H9 (cell line): Measurements from ENCODE around the gene CDC20. TPM values are rescaled to one million over a fixed set of nuclear protein-coding genes. Genes with fewer than 3 reads are reported as not detected.

Experiments
- DNase-seq: peaks from one replicate; pipeline ENCODE4 v3.0.0-alpha.2; 2017
- H2AFZ ChIP-seq: one replicate; pipeline ENCODE4 v1.6.1; 2013; ENCODE audit warnings: mild to moderate bottlenecking, low read length, control low read depth, moderate library complexity
- H2AK5ac ChIP-seq: 2 replicates; pipeline ENCODE4 v1.6.1; 2013; ENCODE audit warnings: low read length, control low read depth, mixed read lengths; ENCODE audit not compliant: insufficient read length
- H2BK120ac ChIP-seq: one replicate; pipeline ENCODE4 v1.6.1; 2013; ENCODE audit warnings: low read depth, mild to moderate bottlenecking, low read length, control low read depth, inconsistent platforms; ENCODE audit not compliant: poor library complexity, severe bottlenecking
- H2BK12ac ChIP-seq: 2 replicates; pipeline ENCODE4 v1.6.1; 2013; ENCODE audit warnings: low read length, control low read depth, mixed read lengths, low read depth; ENCODE audit not compliant: insufficient read length
- H2BK15ac ChIP-seq: 2 replicates; pipeline ENCODE4 v1.6.1; 2013; ENCODE audit warnings: low read depth, low read length, control low read depth
- H2BK20ac ChIP-seq: one replicate; pipeline ENCODE4 v1.6.1; 2013; ENCODE audit warnings: low read depth, mild to moderate bottlenecking, low read length, control low read depth, inconsistent platforms; ENCODE audit not compliant: poor library complexity, severe bottlenecking
- H2BK5ac ChIP-seq: 2 replicates; pipeline ENCODE4 v1.6.1; 2013; ENCODE audit warnings: low read length, control low read depth, mixed read lengths; ENCODE audit not compliant: insufficient read length
- H3K14ac ChIP-seq: 2 replicates; pipeline ENCODE4 v1.6.1; 2013; ENCODE audit warnings: low read length, control low read depth; ENCODE audit not compliant: insufficient read depth
- H3K18ac ChIP-seq: 2 replicates; pipeline ENCODE4 v1.6.1; 2013; ENCODE audit warnings: low read depth, mild to moderate bottlenecking, mixed read lengths, low read length, control low read depth; ENCODE audit not compliant: insufficient read length
- H3K23ac ChIP-seq: 2 replicates; pipeline ENCODE4 v1.6.1; 2013; ENCODE audit warnings: low read length, control low read depth, mixed read lengths, low read depth; ENCODE audit not compliant: insufficient read length
- H3K23me2 ChIP-seq: 2 replicates; pipeline ENCODE4 v1.6.1; 2013; ENCODE audit warnings: low read depth, mild to moderate bottlenecking, mixed read lengths, low read length, control low read depth; ENCODE audit not compliant: insufficient read length, poor library complexity, severe bottlenecking
- H3K27ac ChIP-seq: 2 replicates; pipeline ENCODE4 v1.5.1; 2013; ENCODE audit warnings: low read length, control low read depth, mixed read lengths, low read depth; ENCODE audit not compliant: insufficient read length
- H3K27me3 ChIP-seq: 2 replicates; pipeline ENCODE4 v1.6.1; 2013; ENCODE audit warnings: low read length, control low read depth, inconsistent platforms; ENCODE audit not compliant: insufficient read depth
- H3K4ac ChIP-seq: 2 replicates; pipeline ENCODE4 v1.6.1; 2013; ENCODE audit warnings: low read depth, mild to moderate bottlenecking, control low read depth, inconsistent platforms, low read length, moderate library complexity
- H3K4me1 ChIP-seq: 2 replicates; pipeline ENCODE4 v1.6.1; 2013; ENCODE audit warnings: low read length, control low read depth, inconsistent platforms; ENCODE audit not compliant: insufficient read depth
- H3K4me2 ChIP-seq: 2 replicates; pipeline ENCODE4 v1.6.1; 2013; ENCODE audit warnings: low read length, control low read depth, mixed read lengths; ENCODE audit not compliant: insufficient read length, insufficient read depth
- H3K56ac ChIP-seq: 2 replicates; pipeline ENCODE4 v1.6.1; 2013; ENCODE audit warnings: low read depth, mild to moderate bottlenecking, mixed read lengths, low read length, control low read depth; ENCODE audit not compliant: insufficient read length
- H3K79me1 ChIP-seq: 2 replicates; pipeline ENCODE4 v1.6.1; 2013; ENCODE audit warnings: low read depth, mild to moderate bottlenecking, moderate library complexity, low read length, control low read depth, inconsistent platforms; ENCODE audit not compliant: insufficient read depth, poor library complexity, severe bottlenecking
- H3K79me2 ChIP-seq: 2 replicates; pipeline ENCODE4 v1.6.1; 2013; ENCODE audit warnings: low read length, control low read depth, inconsistent platforms; ENCODE audit not compliant: insufficient read depth
- H3K9ac ChIP-seq: 2 replicates; pipeline ENCODE4 v1.6.1; 2013; ENCODE audit warnings: low read length, control low read depth, mixed read lengths; ENCODE audit not compliant: insufficient read length; ENCODE audit errors: extremely low read depth
- H3K9me3 ChIP-seq: one replicate; pipeline ENCODE4 v1.6.1; 2013; ENCODE audit warnings: low read depth, low read length, inconsistent platforms; ENCODE audit not compliant: control insufficient read depth
- H3T11ph ChIP-seq: one replicate; pipeline ENCODE4 v1.6.1; 2013; ENCODE audit warnings: mild to moderate bottlenecking, low read length, control low read depth, inconsistent platforms
- H4K20me1 ChIP-seq: one replicate; pipeline ENCODE4 v1.6.1; 2013; ENCODE audit not compliant: control insufficient read depth, insufficient read length, insufficient read depth
- H4K5ac ChIP-seq: 2 replicates; pipeline ENCODE4 v1.6.1; 2013; ENCODE audit warnings: low read depth, mild to moderate bottlenecking, mixed read lengths, low read length, control low read depth; ENCODE audit not compliant: insufficient read length
- H4K8ac ChIP-seq: replicated peaks from 2 replicates; pipeline ENCODE4 v1.6.1; 2013; ENCODE audit warnings: low read length, control low read depth, mixed read lengths, low read depth; ENCODE audit not compliant: insufficient read length
- H4K91ac ChIP-seq: 2 replicates; pipeline ENCODE4 v1.6.1; 2013; ENCODE audit warnings: low read depth, mild to moderate bottlenecking, moderate library complexity, mixed read lengths, low read length, control low read depth; ENCODE audit not compliant: insufficient read length
- H3K27ac Mint-ChIP-seq, 3 experiments: 2 replicates in 2 of 3; 3 replicates in 1 of 3; pipeline ENCODE4 v1.8.0; 2020 to 2021; ENCODE audit warnings: mixed read lengths in 3 of 3, mild to moderate bottlenecking in 1 of 3, moderate library complexity in 1 of 3
- H3K27me3 Mint-ChIP-seq: 2 replicates; pipeline ENCODE4 v1.8.0; 2021; ENCODE audit warnings: low read depth, mild to moderate bottlenecking, moderate library complexity, mixed read lengths
- H3K36me3 Mint-ChIP-seq, 3 experiments: 2 replicates in 2 of 3; 3 replicates in 1 of 3; pipeline ENCODE4 v1.8.0; 2020 to 2021; ENCODE audit warnings: low read depth in 3 of 3, mixed read lengths in 3 of 3; ENCODE audit not compliant: insufficient read depth in 1 of 3
- H3K4me1 Mint-ChIP-seq, 2 experiments: 2 replicates each; pipeline ENCODE4 v1.8.0; 2020; ENCODE audit warnings: mixed read lengths in 2 of 2
- H3K4me3 Mint-ChIP-seq, 2 experiments: 2 replicates in 1 of 2; 3 replicates in 1 of 2; pipeline ENCODE4 v1.8.0; 2020 to 2021; ENCODE audit warnings: mild to moderate bottlenecking in 2 of 2, mixed read lengths in 2 of 2, moderate library complexity in 1 of 2
- H3K9me3 Mint-ChIP-seq, 2 experiments: 2 replicates in 1 of 2; 3 replicates in 1 of 2; pipeline ENCODE4 v1.8.0; 2020; ENCODE audit warnings: mild to moderate bottlenecking in 2 of 2, mixed read lengths in 2 of 2, moderate library complexity in 1 of 2
- WGBS: extraction: QIAGEN DNeasy Blood & Tissue Kit; methylation state at CpG from one replicate; pipeline ENCODE4 v1.1.7; 2013; ENCODE audit warnings: missing lambda C conversion rate, low lambda C conversion rate, mixed read lengths; ENCODE audit not compliant: insufficient read length; ENCODE audit errors: extremely low coverage; 5-methylcytosine and 5-hydroxymethylcytosine counted together
- total RNA-seq: library from RNA; stranded (reverse); gene quantifications from 2 replicates; pipeline ENCODE4 v1.2.1, GENCODE V29; 2021
- TF ChIP-seq, protein P1 (sequence below): fragments of 200-600 bp; sonication (generic); conservative IDR thresholded peaks from 3 replicates; pipeline ENCODE4 v1.8.0; 2021; ENCODE audit warnings: antibody characterized with exemption, mild to moderate bottlenecking

CDC20 gene
- total RNA-seq, 1 experiment from 2014 or later = 246 TPM

GRCh38 chr1:43319766-43320165 lies 39.0 kb upstream of the CDC20 start:
- Histone ChIP-seq H3K9ac (no peak overlapping the region), H4K5ac (no peak overlapping the region), H3K9me3 (no peaks in the 10 kb centered on the region), H2BK5ac (no peak overlapping the region), H4K8ac (no peak overlapping the region), H2BK20ac (no peak overlapping the region), H3K79me1 (no peaks in the 10 kb centered on the region), H3K23me2 (no peaks in the 10 kb centered on the region), H3K14ac (no peak overlapping the region), H2BK15ac (no peak overlapping the region), H2AK5ac (no peak overlapping the region), H3K27ac (no peak overlapping the region), H2AFZ (no peak overlapping the region), H3K4me1 (no peaks in the 10 kb centered on the region), H4K91ac (no peak overlapping the region), H2BK120ac (no peak overlapping the region), H3K79me2 (no peaks in the 10 kb centered on the region), H3T11ph (no peak overlapping the region), H3K23ac (no peak overlapping the region), H2BK12ac (no peak overlapping the region), H3K4ac (no peak overlapping the region), H3K27me3 (no peaks in the 10 kb centered on the region), H3K4me2 (no peak overlapping the region), H3K56ac (no peak overlapping the region), H3K18ac (no peak overlapping the region), H4K20me1 (no peaks in the 10 kb centered on the region)
- Mint-ChIP-seq H3K9me3 (peaks cover 2% of the 10 kb centered on the region in 2 experiments; a peak in 1 of 5 replicates), H3K4me3 (no peak overlapping the region), H3K36me3 (no peaks in the 10 kb centered on the region), H3K27me3 (no peaks in the 10 kb centered on the region; the same call in none of the 2 replicates), H3K4me1 (peaks cover 13 to 17% of the 10 kb centered on the region in 2 experiments), H3K27ac (no peak overlapping the region)
- WGBS = no CpG with 5 or more reads among the region's 3 CpGs
- no peak for DNase-seq
- TF ChIP-seq, protein P1, sequence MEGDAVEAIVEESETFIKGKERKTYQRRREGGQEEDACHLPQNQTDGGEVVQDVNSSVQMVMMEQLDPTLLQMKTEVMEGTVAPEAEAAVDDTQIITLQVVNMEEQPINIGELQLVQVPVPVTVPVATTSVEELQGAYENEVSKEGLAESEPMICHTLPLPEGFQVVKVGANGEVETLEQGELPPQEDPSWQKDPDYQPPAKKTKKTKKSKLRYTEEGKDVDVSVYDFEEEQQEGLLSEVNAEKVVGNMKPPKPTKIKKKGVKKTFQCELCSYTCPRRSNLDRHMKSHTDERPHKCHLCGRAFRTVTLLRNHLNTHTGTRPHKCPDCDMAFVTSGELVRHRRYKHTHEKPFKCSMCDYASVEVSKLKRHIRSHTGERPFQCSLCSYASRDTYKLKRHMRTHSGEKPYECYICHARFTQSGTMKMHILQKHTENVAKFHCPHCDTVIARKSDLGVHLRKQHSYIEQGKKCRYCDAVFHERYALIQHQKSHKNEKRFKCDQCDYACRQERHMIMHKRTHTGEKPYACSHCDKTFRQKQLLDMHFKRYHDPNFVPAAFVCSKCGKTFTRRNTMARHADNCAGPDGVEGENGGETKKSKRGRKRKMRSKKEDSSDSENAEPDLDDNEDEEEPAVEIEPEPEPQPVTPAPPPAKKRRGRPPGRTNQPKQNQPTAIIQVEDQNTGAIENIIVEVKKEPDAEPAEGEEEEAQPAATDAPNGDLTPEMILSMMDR = no peak
